Islet precursor cell (in vitro differentiated cells): ENCODE results near the gene MSH3.
A peak's percentile ranks its signal among the peaks of the same experiment; 100 is the strongest.
"Not testable (repeated sequence)": the region's sequence is repeated elsewhere in the genome, so short reads cannot be mapped to it uniquely, and the experiment has no call there.

Source experiments
- DNase-seq: peaks from one replicate; pipeline ENCODE4 v3.0.0-alpha.2; 2018

Gene MSH3

DNA sequence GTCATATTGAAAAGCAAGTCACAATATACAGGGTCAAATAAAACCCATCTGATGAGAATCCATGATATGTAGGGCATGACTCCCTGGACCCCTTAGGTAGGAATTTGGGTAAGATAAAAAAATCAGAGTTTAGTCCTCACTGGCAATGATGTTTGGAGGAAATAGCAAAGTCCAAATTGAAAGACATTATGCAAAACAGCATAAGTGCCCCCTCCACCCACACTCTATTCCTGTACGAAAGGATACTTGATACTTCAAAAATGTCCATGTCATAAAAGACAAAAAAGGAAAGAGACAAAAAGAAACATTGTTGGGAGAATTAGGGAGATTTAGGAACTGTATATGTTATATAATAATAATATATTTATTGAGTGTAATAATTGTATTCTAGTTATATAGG, 209.7 kb downstream of the MSH3 start:
- no peak for DNase-seq

GRCh38 chr5:80864706-80865435, 210.4 kb downstream of the MSH3 start:
- no peak for DNase-seq

- DNase-seq = no peak
These were observed 211.1 kb downstream of the MSH3 start for GRCh38 chr5:80865551-80865950.

DNA sequence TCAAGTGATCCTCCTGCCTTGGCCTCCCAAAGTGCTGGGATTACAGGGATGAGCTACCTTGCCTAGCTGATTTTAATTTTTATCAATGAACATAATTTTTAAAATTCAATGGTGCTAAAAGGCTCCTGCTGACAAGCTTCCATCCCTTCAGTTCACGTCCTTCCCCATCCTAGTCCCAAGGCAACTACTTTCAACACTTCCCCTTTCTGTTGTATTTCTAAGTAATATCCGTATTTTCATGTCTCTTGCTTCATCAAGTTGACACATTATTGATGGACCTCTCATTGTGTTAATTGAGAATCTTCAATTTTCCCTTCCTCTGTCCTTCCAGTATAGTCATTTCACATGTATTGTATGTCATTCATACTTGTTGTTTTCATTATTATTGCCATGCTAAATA, 211.9 kb downstream of the MSH3 start:
- DNase-seq = no peak

GRCh38 chr5:80867233-80867632, 212.8 kb downstream of the MSH3 start:
- DNase-seq = no peak

- no peak for DNase-seq
These were observed 216.0 kb downstream of the MSH3 start for GRCh38 chr5:80870442-80870841.

DNA sequence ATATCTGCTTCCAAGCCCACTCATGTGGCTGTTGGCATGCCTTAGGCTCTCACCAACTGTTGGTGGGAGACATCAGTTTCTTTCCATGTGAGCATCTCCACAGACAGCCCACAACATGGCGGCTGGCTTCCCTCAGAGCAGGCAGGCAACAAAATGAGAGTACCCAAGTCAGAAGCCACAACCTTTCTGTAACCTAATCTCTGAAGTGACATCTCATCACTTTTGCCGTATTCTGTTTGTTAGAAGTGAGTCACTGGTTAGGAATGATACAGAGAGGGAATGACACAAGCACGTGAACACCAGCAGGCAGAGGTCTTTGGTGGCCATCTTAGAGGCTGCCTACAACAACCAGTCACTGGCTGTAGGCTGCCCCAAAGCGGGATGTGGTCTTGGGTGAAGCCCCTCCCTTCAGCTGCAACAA, 217.1 kb downstream of the MSH3 start:
- peak; percentile 84 for DNase-seq

- DNase-seq = no peak
These were observed 219.7 kb downstream of the MSH3 start for GRCh38 chr5:80874162-80874561.

- peak; percentile 58 for DNase-seq
These were observed 223.1 kb downstream of the MSH3 start for GRCh38 chr5:80877592-80877991.

GRCh38 chr5:80881726-80882125, 227.3 kb downstream of the MSH3 start:
- DNase-seq = no peak

DNA sequence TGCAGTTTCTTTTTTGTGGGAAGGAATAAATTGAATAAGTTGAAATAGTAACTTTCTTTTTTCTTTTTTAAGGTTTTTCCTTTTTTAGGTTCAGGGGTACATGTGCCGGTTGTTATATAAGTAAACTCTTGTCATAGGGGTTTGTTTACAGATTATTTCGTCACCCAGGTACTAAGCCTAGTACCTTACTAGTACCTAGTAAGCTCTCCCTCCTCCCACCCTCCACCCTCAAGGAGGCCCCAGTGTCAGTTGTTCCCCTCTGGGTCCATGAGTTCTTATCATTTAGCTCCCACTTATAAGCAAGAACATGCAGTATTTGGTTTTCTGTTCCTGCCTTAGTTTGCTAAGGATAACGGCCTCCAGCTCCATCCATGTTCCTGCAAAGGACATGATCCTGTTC, 228.9 kb downstream of the MSH3 start:
- not testable (repeated sequence) for DNase-seq

DNA sequence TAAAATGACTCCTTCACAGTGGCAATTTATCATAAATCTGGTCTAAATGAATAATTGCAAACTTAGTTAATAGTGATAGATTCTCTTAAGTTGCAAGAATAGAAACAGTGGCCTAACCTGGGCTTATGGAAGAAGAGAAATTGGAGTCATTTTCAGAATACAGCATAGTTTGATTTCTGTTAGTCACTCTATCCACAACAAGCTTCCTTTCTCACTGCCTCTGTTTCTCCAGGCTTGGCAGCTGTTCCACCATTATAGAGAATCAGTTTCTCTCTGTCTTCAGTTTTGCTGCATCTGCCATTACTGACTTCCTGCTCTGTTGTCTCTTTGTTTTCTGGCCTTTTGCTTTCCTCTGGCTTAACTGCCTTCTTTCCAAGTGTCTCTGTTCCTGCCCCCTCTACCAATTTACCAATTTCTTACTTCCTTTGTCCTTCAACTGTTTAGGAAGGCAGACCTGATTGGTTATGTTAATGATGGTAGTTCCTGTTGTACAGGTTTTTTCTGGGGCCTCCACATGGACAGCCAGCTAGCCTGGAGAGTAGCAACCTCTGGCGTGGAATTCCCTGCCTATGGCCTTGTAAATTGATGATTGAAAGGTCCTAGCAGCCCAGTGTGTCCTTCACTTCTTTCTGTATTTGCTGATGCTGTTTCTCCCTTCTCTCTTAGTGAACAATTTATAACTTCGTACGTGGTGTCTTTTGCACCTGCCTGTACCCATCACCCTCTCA, 229.8 kb downstream of the MSH3 start:
- peak; percentile 87 for DNase-seq

DNA sequence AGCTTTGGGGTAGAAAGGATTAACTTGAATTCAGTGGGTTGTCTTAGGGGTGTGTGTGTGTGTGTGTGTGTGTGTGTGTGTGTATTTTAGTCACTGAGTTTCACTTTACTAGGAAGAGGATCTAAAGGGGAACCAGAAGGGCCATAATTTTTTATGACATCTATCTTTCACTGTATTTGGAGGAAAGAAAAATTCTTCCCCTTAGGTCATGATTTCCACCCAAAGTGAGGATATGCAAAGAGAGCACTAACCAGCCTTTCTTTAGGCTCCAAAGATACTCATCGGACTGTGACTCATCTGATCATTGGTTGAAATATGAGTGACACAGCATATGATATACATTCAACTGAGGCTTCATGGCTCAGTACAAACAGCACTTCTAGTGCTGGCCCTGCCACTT, 230.5 kb downstream of the MSH3 start:
- DNase-seq = no peak

DNA sequence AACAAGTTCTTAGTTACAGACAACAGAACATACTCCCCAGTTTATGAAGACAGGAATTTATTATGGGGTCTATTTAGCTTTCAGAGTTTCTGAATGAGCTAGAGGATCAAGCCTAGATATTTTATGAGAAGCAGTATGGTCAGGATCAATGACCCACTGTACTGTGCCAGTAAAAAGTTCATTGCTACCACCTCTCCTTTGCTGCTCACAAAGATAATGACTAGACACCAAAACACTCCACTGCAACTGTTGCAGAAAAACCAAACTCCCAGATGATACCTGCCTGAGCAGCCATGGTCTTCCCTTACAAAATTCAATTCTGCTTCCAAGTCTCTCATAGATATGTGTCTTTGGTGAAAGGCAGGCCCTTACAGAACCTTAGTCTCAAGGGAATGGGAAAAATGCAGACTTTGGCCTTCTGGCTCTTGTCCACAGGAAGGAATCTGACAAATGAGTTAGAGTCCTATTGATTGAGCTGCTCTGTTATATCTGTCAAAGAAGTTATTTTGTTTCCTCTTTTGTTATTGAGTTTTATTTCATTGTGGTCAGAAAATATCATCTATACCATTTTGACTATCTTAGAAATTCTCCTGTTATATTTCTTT, 231.0 kb downstream of the MSH3 start:
- peak; percentile 62 for DNase-seq

DNA sequence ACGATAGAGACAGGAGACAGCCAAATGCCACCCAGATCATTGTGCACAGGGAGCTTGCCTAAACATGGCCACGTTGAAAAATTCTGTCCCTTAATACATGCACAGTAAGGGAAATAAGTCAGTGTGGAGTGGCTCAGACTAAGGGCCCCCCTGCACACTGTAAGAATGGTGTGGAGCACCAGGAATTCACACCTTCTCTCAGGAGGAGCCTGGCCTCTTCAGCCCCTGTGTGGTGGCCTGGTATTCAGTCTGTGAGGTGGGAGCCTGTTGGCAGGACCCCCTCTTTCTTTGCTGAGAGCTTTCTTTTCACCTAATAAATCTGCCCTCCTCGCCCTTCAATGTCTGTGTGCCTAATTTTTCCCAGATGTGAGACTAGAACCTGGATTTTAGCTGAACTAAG, 239.6 kb downstream of the MSH3 start:
- no peak for DNase-seq

- no peak for DNase-seq
These were observed 241.1 kb downstream of the MSH3 start for GRCh38 chr5:80895523-80895922.

- DNase-seq = not testable (repeated sequence)
These were observed 248.2 kb downstream of the MSH3 start for GRCh38 chr5:80902624-80903023.

DNA sequence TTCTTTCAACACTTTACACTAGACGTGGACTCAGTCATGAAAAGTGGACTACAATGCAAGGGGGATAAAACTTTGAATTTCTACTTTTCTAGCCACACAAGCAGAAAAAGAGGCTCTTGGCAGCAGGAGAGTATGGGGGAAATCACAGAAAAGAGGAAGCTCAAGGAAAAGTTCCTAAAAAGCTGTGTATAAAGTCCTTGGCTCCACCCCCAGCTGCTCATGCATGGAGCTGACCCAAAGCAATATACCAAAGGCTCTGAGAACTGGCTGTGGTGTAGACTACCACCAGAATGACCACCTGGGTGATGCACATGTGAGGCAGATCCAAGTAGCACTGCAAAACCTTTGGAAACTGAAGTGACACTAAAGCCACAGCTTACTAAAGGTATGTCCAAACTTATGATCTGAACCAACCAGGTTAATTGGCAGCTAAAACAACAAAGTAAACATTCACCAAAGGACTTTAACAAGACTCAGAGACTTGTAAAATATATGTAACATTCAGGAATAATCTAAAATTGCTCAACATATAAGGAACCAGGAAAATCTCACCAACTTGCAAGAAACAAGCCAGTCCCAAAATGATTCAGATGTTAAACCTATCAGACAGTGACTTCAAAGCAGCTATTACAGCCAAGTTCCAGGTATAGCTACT, 250.2 kb downstream of the MSH3 start:
- DNase-seq = no peak

DNA sequence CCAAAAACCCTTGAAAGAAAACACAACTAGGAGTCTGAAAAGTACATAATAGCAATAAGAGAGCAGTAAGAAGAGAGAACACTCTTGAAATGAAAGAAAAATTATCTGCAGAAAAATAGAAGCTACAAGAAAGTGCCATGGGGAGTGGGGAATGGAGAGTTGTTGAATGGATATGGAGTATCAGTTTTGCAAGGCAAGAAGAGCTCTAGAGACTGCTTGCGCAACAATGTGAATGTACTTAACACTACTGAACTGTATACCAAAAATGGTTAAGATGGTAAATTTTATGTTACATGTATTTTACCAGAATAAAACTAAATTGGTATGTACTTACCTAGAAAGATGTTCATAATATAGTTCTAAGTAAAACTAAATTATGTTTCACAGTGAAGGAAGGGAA, 251.0 kb downstream of the MSH3 start:
- DNase-seq = no peak

GRCh38 chr5:80912479-80912878, 258.0 kb downstream of the MSH3 start:
- no peak for DNase-seq

DNA sequence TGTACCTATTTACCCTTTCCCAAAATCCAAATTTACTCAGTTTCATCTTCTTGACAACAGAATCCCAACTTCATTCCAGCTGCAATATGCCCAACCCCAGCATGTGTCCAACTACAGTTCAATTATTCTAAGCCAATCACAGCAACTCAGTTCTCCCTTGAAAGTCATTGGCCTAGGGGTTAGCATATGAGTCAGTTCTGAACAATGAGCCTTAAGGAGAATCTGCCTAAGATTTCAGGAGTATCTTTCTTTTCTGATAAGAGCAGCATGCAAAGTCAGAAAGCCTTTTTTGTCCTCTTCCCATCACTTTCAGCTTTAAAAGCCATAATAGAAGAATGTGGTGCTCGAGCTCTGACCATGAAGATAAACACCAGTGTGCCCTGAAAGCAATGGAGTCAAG, 261.3 kb downstream of the MSH3 start:
- no peak for DNase-seq

DNA sequence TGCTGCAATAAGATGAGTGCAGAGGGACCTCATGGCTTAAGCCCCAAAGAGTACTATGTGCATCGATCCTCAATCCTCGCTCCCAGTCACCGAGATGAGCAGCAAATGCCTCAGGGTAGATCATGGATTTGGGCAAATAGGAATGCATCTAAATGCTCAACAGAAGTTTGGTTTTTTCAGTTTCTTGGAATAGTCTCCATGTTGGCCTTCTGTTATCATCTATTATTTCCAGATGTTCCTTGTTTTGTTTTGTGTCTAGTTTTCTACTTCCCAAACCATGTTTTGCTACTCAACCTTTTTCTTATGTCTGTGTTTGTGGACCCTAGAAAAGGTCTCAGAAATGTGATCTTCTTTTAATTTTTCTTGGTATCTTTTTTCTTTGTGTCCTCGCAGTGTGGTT, 262.2 kb downstream of the MSH3 start:
- DNase-seq = no peak

GRCh38 chr5:80917631-80918030, 263.2 kb downstream of the MSH3 start:
- no peak for DNase-seq
